ENCODE data around the gene SCN3A.

GRCh38 chr2:165237056-165237455 is 33.2 kb upstream of the SCN3A start:
- TF ChIP-seq EZH2 (IDR thresholded peaks at IDR 0.05; ENCODE audit: borderline replicate concordance, low read depth, low read length, severe bottlenecking) (no peak), CTCF (IDR thresholded peaks at IDR 0.05; ENCODE audit: borderline replicate concordance, extremely low read depth, low read length, poor library complexity, severe bottlenecking) (no peak)

All from DND-41 (cell line).